ENCODE results near the gene CTDP1. TPM values are rescaled to one million over a fixed set of nuclear protein-coding genes. Genes with fewer than 3 reads are reported as not detected.

The CTDP1 gene
- total RNA-seq, 2 experiments from 2014 or later, result 34.8 to 38.0 TPM

- no peaks in the 10 kb centered on the region for H3K36me3 Mint-ChIP-seq (ENCODE audit: low read depth)
- peaks cover 3% of the 10 kb centered on the region for H3K9me3 Mint-ChIP-seq
- H3K4me1 Mint-ChIP-seq, result no peaks in the 10 kb centered on the region
- H3K4me3 Mint-ChIP-seq, result no peak overlapping the region
- ChIA-PET CTCF (no interaction called here), POLR2A (no interaction called here)
- H3K27ac Mint-ChIP-seq, result no peak overlapping the region
- no peak for DNase-seq
- H3K27me3 Mint-ChIP-seq, result peaks cover 9% of the 10 kb centered on the region
Measured at GRCh38 chr18:79640064-79640672, 39.4 kb upstream of the CTDP1 start.

- ChIA-PET CTCF (interaction anchor here (0.7 kb wide), 1 partner anchor 260 kb away, joined by 3 read pairs; no protein-coding TSS in a partner anchor), POLR2A (no interaction called here)
- Mint-ChIP-seq H3K9me3 (no peaks in the 10 kb centered on the region), H3K27ac (no peak overlapping the region), H3K4me3 (no peak overlapping the region), H3K27me3 (peaks cover 9% of the 10 kb centered on the region), H3K4me1 (peaks cover 3% of the 10 kb centered on the region), H3K36me3 (ENCODE audit: low read depth) (no peaks in the 10 kb centered on the region)
- DNase-seq, result no peak
Measured at GRCh38 chr18:79640875-79641274, 38.7 kb upstream of the CTDP1 start.

GRCh38 chr18:79641722-79642497 lies 37.7 kb upstream of the CTDP1 start:
- Mint-ChIP-seq H3K27ac (no peak overlapping the region), H3K4me1 (peaks cover 3% of the 10 kb centered on the region), H3K36me3 (ENCODE audit: low read depth) (no peaks in the 10 kb centered on the region), H3K9me3 (no peaks in the 10 kb centered on the region), H3K4me3 (no peak overlapping the region), H3K27me3 (peaks cover 8% of the 10 kb centered on the region)
- POLR2A ChIA-PET, result no interaction called here
- DNase-seq, result no peak
- CTCF ChIA-PET, result interaction anchor here (0.7 to 3.5 kb wide), 2 partner anchors 261 to 263 kb away, joined by 3 to 31 read pairs; no protein-coding TSS in a partner anchor

GRCh38 chr18:79642626-79643025 lies 37.0 kb upstream of the CTDP1 start:
- Mint-ChIP-seq H3K27me3 (peaks cover 5% of the 10 kb centered on the region), H3K4me1 (peaks cover 3% of the 10 kb centered on the region), H3K9me3 (no peaks in the 10 kb centered on the region), H3K4me3 (no peak overlapping the region), H3K36me3 (ENCODE audit: low read depth) (no peaks in the 10 kb centered on the region), H3K27ac (no peak overlapping the region)
- CTCF ChIA-PET, result interaction anchor here (1.1 to 3.5 kb wide), 2 partner anchors 11 to 263 kb away, joined by 3 to 31 read pairs; no protein-coding TSS in a partner anchor
- DNase-seq, result no peak
- POLR2A ChIA-PET, result no interaction called here

GRCh38 chr18:79643054-79643984 lies 36.3 kb upstream of the CTDP1 start:
- Mint-ChIP-seq H3K4me3 (no peak overlapping the region), H3K27ac (no peak overlapping the region), H3K27me3 (peaks cover 5% of the 10 kb centered on the region), H3K4me1 (peaks cover 3% of the 10 kb centered on the region), H3K36me3 (ENCODE audit: low read depth) (no peaks in the 10 kb centered on the region), H3K9me3 (no peaks in the 10 kb centered on the region)
- no peak for DNase-seq
- ChIA-PET CTCF (interaction anchor here (1.1 to 3.5 kb wide), 3 partner anchors 11 to 264 kb away, joined by 3 to 31 read pairs (median 5); no protein-coding TSS in a partner anchor), POLR2A (no interaction called here)

DNA sequence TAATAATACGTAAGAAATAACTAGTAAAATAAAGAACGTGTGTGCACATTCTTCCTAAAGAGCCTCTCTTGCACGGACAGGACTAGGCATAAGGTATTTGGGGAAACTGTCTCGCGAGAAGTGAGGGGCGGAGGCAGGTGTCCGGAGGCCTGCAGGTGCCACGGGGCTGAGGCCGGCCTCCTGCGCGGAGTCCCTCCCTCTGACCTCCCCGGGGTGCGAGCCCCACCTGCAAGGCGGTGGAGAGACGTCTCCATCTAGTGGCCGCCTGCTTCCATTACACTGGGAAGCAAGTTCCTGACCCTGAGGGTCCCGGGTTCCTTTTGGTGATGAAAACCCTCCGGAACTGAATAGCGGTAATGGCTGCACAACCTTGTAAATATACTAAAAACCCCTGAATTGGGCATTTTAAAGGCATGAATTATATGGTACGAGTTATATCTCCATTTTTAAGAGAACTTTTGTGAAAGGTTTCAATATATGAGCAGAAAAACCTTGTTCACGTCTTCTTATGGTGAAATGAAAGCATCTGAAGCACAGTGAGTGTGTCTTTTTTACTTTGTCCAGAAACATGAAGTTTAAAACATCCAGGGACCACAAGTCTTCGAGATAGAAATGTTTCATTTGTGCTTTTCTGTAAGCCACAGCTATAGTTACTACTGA lies 35.5 kb upstream of the CTDP1 start:
- H3K36me3 Mint-ChIP-seq (ENCODE audit: low read depth), result no peaks in the 10 kb centered on the region

DNA sequence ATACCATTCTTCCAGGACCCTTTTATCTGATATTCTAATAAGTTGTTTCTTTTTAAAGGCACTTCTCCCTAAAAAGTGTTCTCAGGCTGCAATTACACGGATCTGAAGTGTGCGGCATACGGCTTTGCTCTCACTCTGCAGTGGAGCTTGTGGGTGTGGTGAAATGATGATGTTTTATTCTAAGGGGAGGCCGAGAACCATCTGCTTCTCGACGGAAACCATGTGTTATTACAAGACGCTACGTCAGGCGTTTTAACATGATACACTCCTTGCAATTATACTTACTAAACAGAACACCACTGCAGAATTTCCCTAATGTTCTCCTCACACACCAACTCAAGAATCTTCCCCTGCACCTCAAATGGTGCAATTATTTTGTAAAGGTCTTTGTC lies 34.9 kb upstream of the CTDP1 start:
- ChIA-PET CTCF (interaction anchor here (1.2 to 3.5 kb wide), 3 partner anchors 114 to 265 kb away, joined by 3 to 31 read pairs (median 5); no protein-coding TSS in a partner anchor), POLR2A (no interaction called here)
- DNase-seq, result no peak
- no peak overlapping the region for H3K4me3 Mint-ChIP-seq
- no peaks in the 10 kb centered on the region for H3K9me3 Mint-ChIP-seq
- no peaks in the 10 kb centered on the region for H3K36me3 Mint-ChIP-seq (ENCODE audit: low read depth)
- no peak overlapping the region for H3K27ac Mint-ChIP-seq
- no peaks in the 10 kb centered on the region for H3K27me3 Mint-ChIP-seq
- peaks cover 3% of the 10 kb centered on the region for H3K4me1 Mint-ChIP-seq

More for the DNA sequence above, 35.5 kb upstream of the CTDP1 start:
- Mint-ChIP-seq H3K27me3 (peaks cover under 1% of the 10 kb centered on the region), H3K4me3 (no peak overlapping the region), H3K9me3 (no peaks in the 10 kb centered on the region), H3K4me1 (peaks cover 3% of the 10 kb centered on the region), H3K27ac (no peak overlapping the region)
- ChIA-PET POLR2A (no interaction called here), CTCF (interaction anchor here (1.2 to 3.5 kb wide), 3 partner anchors 114 to 265 kb away, joined by 3 to 31 read pairs (median 5); no protein-coding TSS in a partner anchor)
- DNase-seq, result peak; percentile 67

DNA sequence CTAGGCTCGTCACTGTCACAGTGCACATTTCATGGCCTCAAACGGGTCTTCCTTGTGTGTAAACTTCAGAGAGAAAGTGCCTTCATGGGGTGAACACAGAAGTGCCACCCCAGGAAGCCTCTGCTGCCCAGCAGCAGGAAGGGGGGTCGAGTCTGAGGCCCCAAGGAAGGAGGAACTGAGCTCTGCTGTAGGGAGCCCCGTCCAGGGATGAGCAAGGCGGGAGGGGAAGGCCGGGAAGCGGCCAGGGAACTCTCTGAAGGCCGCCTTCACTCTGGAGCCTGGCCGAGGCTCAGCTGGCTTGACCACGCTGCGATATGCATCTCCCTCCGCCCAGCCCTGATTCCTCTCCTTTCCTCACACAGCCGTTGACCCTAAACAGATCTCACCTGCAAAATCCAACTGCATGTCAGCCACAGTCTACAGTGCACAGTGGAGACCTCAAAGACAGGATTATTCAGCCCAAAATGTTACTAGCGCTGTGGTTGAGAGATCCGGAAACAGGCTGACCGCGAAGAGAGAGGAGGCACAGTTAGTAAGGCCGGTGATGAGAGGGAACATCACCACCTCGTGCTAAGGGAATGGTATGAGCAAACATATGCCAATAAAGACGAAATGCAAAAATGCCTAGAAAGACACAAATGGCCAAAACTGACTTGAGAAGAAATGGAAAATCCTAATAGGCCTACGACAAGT lies 34.2 kb upstream of the CTDP1 start:
- POLR2A ChIA-PET, result no interaction called here
- Mint-ChIP-seq H3K36me3 (ENCODE audit: low read depth) (no peaks in the 10 kb centered on the region), H3K4me1 (peaks cover 3% of the 10 kb centered on the region), H3K27ac (no peak overlapping the region), H3K27me3 (no peaks in the 10 kb centered on the region), H3K9me3 (no peaks in the 10 kb centered on the region), H3K4me3 (no peak overlapping the region)
- CTCF ChIA-PET, result interaction anchor here (1.2 to 3.5 kb wide), 2 partner anchors 115 to 266 kb away, joined by 3 to 31 read pairs; no protein-coding TSS in a partner anchor
- DNase-seq, result no peak

GRCh38 chr18:79647307-79647706 lies 32.3 kb upstream of the CTDP1 start:
- Mint-ChIP-seq H3K27me3 (peaks cover 2% of the 10 kb centered on the region), H3K27ac (no peak overlapping the region), H3K9me3 (no peaks in the 10 kb centered on the region), H3K4me1 (peaks cover 3% of the 10 kb centered on the region), H3K36me3 (ENCODE audit: low read depth) (no peaks in the 10 kb centered on the region), H3K4me3 (no peak overlapping the region)
- ChIA-PET CTCF (no interaction called here), POLR2A (no interaction called here)
- no peak for DNase-seq

GRCh38 chr18:79650959-79651358 lies 28.6 kb upstream of the CTDP1 start:
- no peak for DNase-seq
- no peaks in the 10 kb centered on the region for H3K4me1 Mint-ChIP-seq
- CTCF ChIA-PET, result no interaction called here
- POLR2A ChIA-PET, result no interaction called here
- H3K36me3 Mint-ChIP-seq (ENCODE audit: low read depth), result no peaks in the 10 kb centered on the region
- peaks cover 8% of the 10 kb centered on the region for H3K27me3 Mint-ChIP-seq
- no peak overlapping the region for H3K4me3 Mint-ChIP-seq
- H3K27ac Mint-ChIP-seq, result no peak overlapping the region
- H3K9me3 Mint-ChIP-seq, result no peaks in the 10 kb centered on the region

- DNase-seq, result no peak
- Mint-ChIP-seq H3K9me3 (no peaks in the 10 kb centered on the region), H3K4me3 (no peak overlapping the region), H3K27ac (no peak overlapping the region), H3K27me3 (peaks cover 24% of the 10 kb centered on the region), H3K4me1 (peaks cover 5% of the 10 kb centered on the region), H3K36me3 (ENCODE audit: low read depth) (no peaks in the 10 kb centered on the region)
- ChIA-PET POLR2A (no interaction called here), CTCF (no interaction called here)
Measured at GRCh38 chr18:79657342-79657996, 22.1 kb upstream of the CTDP1 start.

DNA sequence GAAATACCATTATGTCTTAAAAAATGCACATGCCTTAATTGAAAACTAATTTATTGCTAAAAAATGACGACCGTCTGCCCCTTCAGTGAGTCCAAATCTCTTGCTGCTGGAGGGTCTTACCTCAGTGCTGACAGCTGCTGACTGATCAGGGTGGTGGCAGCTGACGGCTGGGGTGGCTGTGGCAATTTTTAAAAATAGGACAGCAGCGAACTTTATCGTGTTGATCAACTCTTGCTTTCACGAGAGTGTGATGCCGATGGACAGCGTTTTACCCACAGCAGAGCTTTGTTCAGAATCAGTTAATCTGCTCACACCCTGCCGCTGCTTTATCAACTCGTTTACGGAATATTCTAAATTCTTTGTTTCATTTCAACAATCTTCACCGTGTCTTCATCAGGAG lies 21.2 kb upstream of the CTDP1 start:
- CTCF ChIA-PET, result no interaction called here
- POLR2A ChIA-PET, result no interaction called here
- Mint-ChIP-seq H3K27me3 (peaks cover 24% of the 10 kb centered on the region), H3K4me1 (peaks cover 5% of the 10 kb centered on the region), H3K36me3 (ENCODE audit: low read depth) (no peaks in the 10 kb centered on the region), H3K27ac (no peak overlapping the region), H3K4me3 (no peak overlapping the region), H3K9me3 (no peaks in the 10 kb centered on the region)
- DNase-seq, result no peak

All from activated CD4-positive, alpha-beta memory T cell treated with anti-CD3 and anti-CD28 coated beads, Interleukin-2, amount 10 ng/mL, durations not matched to agents 7 days and 5 days (primary cell).